GM23338 (cell line): ENCODE results near the gene INPP1. TPM values are rescaled to one million over a fixed set of nuclear protein-coding genes. Genes with fewer than 3 reads are reported as not detected.
"Not testable (repeated sequence)": the region's sequence is repeated elsewhere in the genome, so short reads cannot be mapped to it uniquely, and the experiment has no call there.

ENCODE experiments used
- ATAC-seq: fragments of 200-7000 bp; cut with Tn5 transposase; 3 replicates; pipeline ENCODE4 v1.9.1; 2020
- DNase-seq: peaks from one replicate; pipeline ENCODE4 v3.0.0-alpha.2; 2015; ENCODE audit warnings: low spot score
- H2AFZ ChIP-seq: fragments of 200-600 bp; sonication (generic); 2 replicates; pipeline ENCODE4 v1.8.0; 2016; ENCODE audit warnings: antibody characterized with exemption, mild to moderate bottlenecking, moderate library complexity
- H3F3A ChIP-seq: fragments of 200-600 bp; sonication (generic); replicated peaks from 2 replicates; pipeline ENCODE4 v1.8.0; 2017; ENCODE audit warnings: antibody characterized with exemption, mixed run types, low read depth
- H3K27ac ChIP-seq: fragments of 200-600 bp; sonication (generic); 2 replicates; pipeline ENCODE4 v1.6.1; 2016; ENCODE audit warnings: low read depth
- H3K27me3 ChIP-seq: fragments of 200-600 bp; sonication (generic); 2 replicates; pipeline ENCODE4 v1.8.0; 2016; ENCODE audit warnings: mild to moderate bottlenecking, mixed run types, moderate library complexity; ENCODE audit not compliant: insufficient read depth
- H3K36me3 ChIP-seq: fragments of 200-600 bp; sonication (generic); 2 replicates; pipeline ENCODE4 v1.8.0; 2016; ENCODE audit warnings: mild to moderate bottlenecking; ENCODE audit not compliant: insufficient read depth
- H3K4me1 ChIP-seq: fragments of 200-600 bp; sonication (generic); 2 replicates; pipeline ENCODE4 v1.8.0; 2016; ENCODE audit warnings: mild to moderate bottlenecking, moderate library complexity; ENCODE audit not compliant: insufficient read depth
- H3K4me2 ChIP-seq: fragments of 200-600 bp; sonication (generic); 2 replicates; pipeline ENCODE4 v1.7.1; 2017; ENCODE audit warnings: mixed run types
- H3K4me3 ChIP-seq: fragments of 200-600 bp; sonication (generic); 2 replicates; pipeline ENCODE4 v1.6.1; 2016; ENCODE audit warnings: mixed run types
- H3K79me2 ChIP-seq: fragments of 200-600 bp; sonication (generic); replicated peaks from 2 replicates; pipeline ENCODE4 v1.8.0; 2017; ENCODE audit warnings: mild to moderate bottlenecking; ENCODE audit not compliant: insufficient read depth
- H3K9me2 ChIP-seq: fragments of 200-600 bp; sonication (generic); 2 replicates; pipeline ENCODE4 v1.8.0; 2017; ENCODE audit not compliant: insufficient read depth
- H4K20me1 ChIP-seq: fragments of 200-600 bp; sonication (generic); replicated peaks from 2 replicates; pipeline ENCODE4 v1.8.0; 2017; ENCODE audit warnings: mild to moderate bottlenecking; ENCODE audit not compliant: insufficient read depth
- H3K27ac Mint-ChIP-seq: 2 replicates; pipeline ENCODE4 v1.8.0; 2020; ENCODE audit warnings: inconsistent platforms, mild to moderate bottlenecking, moderate library complexity, mixed read lengths
- H3K27me3 Mint-ChIP-seq: 3 replicates; pipeline ENCODE4 v1.8.0; 2022; ENCODE audit warnings: low read depth, mild to moderate bottlenecking, moderate library complexity, mixed read lengths, inconsistent platforms; ENCODE audit not compliant: insufficient read depth, poor library complexity
- H3K36me3 Mint-ChIP-seq: 3 replicates; pipeline ENCODE4 v1.8.0; 2021; ENCODE audit warnings: low read depth, mild to moderate bottlenecking, inconsistent platforms, moderate library complexity, mixed read lengths
- H3K4me1 Mint-ChIP-seq: 3 replicates; pipeline ENCODE4 v1.8.0; 2020; ENCODE audit warnings: mild to moderate bottlenecking, inconsistent platforms, mixed read lengths
- H3K4me3 Mint-ChIP-seq: 3 replicates; pipeline ENCODE4 v1.8.0; 2021; ENCODE audit warnings: moderate library complexity, mild to moderate bottlenecking, inconsistent platforms, mixed read lengths
- H3K9me3 Mint-ChIP-seq: 3 replicates; pipeline ENCODE4 v1.8.0; 2020; ENCODE audit warnings: moderate library complexity, mild to moderate bottlenecking, inconsistent platforms, mixed read lengths
- EZH2phosphoT487 ChIP-seq: fragments of 200-600 bp; sonication (generic); IDR thresholded peaks from one replicate; pipeline ENCODE4 v1.8.1; 2018; ENCODE audit warnings: antibody characterized with exemption; ENCODE audit not compliant: unreplicated experiment
- ZNF114 ChIP-seq: fragments of 250-450 bp; sonication (Bioruptor Pico); IDR thresholded peaks from 2 replicates; pipeline ENCODE4 v1.5.0; 2020; ENCODE audit warnings: mild to moderate bottlenecking, moderate library complexity
- ZNF331 ChIP-seq: fragments of 250-450 bp; sonication (Bioruptor Pico); IDR thresholded peaks from 2 replicates; pipeline ENCODE4 v1.5.0; 2020; ENCODE audit warnings: low read depth, mild to moderate bottlenecking, moderate library complexity
- polyA plus RNA-seq: library from polyadenylated mRNA; unstranded; fragments of >200 nt; fragmentation: Nextera tagmentation; extraction: Ambion mirVana; gene quantifications from 2 replicates; pipeline ENCODE4 v1.2.1, GENCODE V29; 2016
- total RNA-seq: library from RNA; depleted of rRNA; stranded (reverse); fragments of >200 nt; shearing (Covaris generic); gene quantifications from 2 replicates; pipeline ENCODE4 v1.2.3, GENCODE V29; 2014
- TF ChIP-seq, protein P1 (sequence below): IDR thresholded peaks from 2 replicates; pipeline ENCODE4 v1.6.1; 2016; ENCODE audit warnings: antibody characterized with exemption
- TF ChIP-seq, protein P2 (sequence below): fragments of 250-450 bp; sonication (Bioruptor Pico); IDR thresholded peaks from 2 replicates; pipeline ENCODE4 v1.5.0; 2020; ENCODE audit warnings: mild to moderate bottlenecking, moderate library complexity
- TF ChIP-seq, protein P3 (sequence below), 2 experiments: fragments of 200-600 bp in 1 of 2; sonication (generic) in 1 of 2; conservative IDR thresholded peaks; 2 replicates each; pipeline versions ENCODE4 v1.5.1 to v1.6.1; 2016 to 2017; ENCODE audit warnings: antibody characterized with exemption in 2 of 2, low read depth in 2 of 2, mild to moderate bottlenecking in 2 of 2, moderate library complexity in 1 of 2

The INPP1 gene
- total and polyA plus RNA-seq, 2 experiments from 2014 or later: 2.6 to 6.5 TPM

DNA sequence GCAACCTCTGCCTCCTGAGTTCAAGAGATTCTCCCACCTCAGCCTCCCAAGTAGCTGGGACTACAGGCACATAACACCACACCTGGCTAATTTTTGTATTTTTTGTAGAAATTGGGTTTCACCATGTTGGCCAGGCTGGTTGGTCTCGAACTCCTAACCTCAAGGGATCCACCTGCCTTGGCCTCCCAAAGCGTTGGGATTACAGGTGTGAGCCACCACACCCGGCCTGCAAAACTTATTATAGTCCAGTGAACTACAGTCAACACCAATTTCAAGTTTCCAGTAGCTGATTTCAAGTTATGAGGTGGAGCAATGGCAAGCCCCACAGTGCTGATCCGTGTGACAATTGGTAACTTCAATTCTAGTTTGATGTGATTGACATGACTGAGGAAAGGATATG is 7.8 kb upstream of the INPP1 start:
- H3K9me2 ChIP-seq, ATAC-seq, H3K4me1 Mint-ChIP-seq, H3K36me3 Mint-ChIP-seq, H3K9me3 Mint-ChIP-seq, H3K4me1 ChIP-seq, H3K27ac ChIP-seq, H3K27me3 ChIP-seq, H3K27me3 Mint-ChIP-seq, H3F3A ChIP-seq, H3K4me3 Mint-ChIP-seq, H2AFZ ChIP-seq, H4K20me1 ChIP-seq, H3K79me2 ChIP-seq, DNase-seq, H3K4me3 ChIP-seq, H3K27ac Mint-ChIP-seq, H3K36me3 ChIP-seq, H3K4me2 ChIP-seq: not testable (repeated sequence)

DNA sequence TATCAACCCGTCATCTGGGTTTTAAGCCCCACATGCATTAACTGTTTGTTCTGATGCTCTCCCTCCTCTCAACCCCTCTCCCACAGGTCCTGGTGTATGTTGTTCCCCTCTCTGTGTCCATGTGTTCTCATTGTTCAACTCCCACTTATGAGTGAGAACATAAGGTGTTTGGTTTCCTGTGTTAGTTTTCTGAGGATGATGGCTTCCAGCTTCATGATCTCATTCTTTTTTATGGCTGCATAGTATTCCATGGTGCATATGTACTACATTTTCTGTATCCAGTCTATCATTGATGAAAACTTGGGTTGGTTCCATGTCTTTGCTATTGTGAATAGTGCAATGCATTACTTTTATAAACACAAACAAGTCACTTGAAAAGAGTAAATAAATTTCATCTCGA is 7.0 kb upstream of the INPP1 start:
- ATAC-seq: no peak

More for the DNA sequence above, 7.0 kb upstream of the INPP1 start:
- Histone ChIP-seq H2AFZ (no peak overlapping the region), H4K20me1 (no peaks in the 10 kb centered on the region), H3K4me2 (no peak overlapping the region), H3K9me2 (no peaks in the 10 kb centered on the region), H3K79me2 (no peaks in the 10 kb centered on the region), H3K36me3 (no peaks in the 10 kb centered on the region), H3K4me3 (no peak overlapping the region), H3K27me3 (no peaks in the 10 kb centered on the region), H3K4me1 (no peaks in the 10 kb centered on the region), H3K27ac (no peak overlapping the region), H3F3A (no peaks in the 10 kb centered on the region)
- no peak for DNase-seq
- no peak overlapping the region for H3K4me3 Mint-ChIP-seq
- H3K36me3 Mint-ChIP-seq: no peaks in the 10 kb centered on the region
- no peaks in the 10 kb centered on the region; the same call in 2 of the 3 replicates for H3K9me3 Mint-ChIP-seq
- peaks cover 9% of the 10 kb centered on the region; the same call in 2 of the 3 replicates for H3K4me1 Mint-ChIP-seq
- H3K27ac Mint-ChIP-seq: no peak overlapping the region
- no peak for TF ChIP-seq EZH2phosphoT487
- TF ChIP-seq, protein P1, sequence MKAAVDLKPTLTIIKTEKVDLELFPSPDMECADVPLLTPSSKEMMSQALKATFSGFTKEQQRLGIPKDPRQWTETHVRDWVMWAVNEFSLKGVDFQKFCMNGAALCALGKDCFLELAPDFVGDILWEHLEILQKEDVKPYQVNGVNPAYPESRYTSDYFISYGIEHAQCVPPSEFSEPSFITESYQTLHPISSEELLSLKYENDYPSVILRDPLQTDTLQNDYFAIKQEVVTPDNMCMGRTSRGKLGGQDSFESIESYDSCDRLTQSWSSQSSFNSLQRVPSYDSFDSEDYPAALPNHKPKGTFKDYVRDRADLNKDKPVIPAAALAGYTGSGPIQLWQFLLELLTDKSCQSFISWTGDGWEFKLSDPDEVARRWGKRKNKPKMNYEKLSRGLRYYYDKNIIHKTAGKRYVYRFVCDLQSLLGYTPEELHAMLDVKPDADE: no peak
- TF ChIP-seq, protein P2, sequence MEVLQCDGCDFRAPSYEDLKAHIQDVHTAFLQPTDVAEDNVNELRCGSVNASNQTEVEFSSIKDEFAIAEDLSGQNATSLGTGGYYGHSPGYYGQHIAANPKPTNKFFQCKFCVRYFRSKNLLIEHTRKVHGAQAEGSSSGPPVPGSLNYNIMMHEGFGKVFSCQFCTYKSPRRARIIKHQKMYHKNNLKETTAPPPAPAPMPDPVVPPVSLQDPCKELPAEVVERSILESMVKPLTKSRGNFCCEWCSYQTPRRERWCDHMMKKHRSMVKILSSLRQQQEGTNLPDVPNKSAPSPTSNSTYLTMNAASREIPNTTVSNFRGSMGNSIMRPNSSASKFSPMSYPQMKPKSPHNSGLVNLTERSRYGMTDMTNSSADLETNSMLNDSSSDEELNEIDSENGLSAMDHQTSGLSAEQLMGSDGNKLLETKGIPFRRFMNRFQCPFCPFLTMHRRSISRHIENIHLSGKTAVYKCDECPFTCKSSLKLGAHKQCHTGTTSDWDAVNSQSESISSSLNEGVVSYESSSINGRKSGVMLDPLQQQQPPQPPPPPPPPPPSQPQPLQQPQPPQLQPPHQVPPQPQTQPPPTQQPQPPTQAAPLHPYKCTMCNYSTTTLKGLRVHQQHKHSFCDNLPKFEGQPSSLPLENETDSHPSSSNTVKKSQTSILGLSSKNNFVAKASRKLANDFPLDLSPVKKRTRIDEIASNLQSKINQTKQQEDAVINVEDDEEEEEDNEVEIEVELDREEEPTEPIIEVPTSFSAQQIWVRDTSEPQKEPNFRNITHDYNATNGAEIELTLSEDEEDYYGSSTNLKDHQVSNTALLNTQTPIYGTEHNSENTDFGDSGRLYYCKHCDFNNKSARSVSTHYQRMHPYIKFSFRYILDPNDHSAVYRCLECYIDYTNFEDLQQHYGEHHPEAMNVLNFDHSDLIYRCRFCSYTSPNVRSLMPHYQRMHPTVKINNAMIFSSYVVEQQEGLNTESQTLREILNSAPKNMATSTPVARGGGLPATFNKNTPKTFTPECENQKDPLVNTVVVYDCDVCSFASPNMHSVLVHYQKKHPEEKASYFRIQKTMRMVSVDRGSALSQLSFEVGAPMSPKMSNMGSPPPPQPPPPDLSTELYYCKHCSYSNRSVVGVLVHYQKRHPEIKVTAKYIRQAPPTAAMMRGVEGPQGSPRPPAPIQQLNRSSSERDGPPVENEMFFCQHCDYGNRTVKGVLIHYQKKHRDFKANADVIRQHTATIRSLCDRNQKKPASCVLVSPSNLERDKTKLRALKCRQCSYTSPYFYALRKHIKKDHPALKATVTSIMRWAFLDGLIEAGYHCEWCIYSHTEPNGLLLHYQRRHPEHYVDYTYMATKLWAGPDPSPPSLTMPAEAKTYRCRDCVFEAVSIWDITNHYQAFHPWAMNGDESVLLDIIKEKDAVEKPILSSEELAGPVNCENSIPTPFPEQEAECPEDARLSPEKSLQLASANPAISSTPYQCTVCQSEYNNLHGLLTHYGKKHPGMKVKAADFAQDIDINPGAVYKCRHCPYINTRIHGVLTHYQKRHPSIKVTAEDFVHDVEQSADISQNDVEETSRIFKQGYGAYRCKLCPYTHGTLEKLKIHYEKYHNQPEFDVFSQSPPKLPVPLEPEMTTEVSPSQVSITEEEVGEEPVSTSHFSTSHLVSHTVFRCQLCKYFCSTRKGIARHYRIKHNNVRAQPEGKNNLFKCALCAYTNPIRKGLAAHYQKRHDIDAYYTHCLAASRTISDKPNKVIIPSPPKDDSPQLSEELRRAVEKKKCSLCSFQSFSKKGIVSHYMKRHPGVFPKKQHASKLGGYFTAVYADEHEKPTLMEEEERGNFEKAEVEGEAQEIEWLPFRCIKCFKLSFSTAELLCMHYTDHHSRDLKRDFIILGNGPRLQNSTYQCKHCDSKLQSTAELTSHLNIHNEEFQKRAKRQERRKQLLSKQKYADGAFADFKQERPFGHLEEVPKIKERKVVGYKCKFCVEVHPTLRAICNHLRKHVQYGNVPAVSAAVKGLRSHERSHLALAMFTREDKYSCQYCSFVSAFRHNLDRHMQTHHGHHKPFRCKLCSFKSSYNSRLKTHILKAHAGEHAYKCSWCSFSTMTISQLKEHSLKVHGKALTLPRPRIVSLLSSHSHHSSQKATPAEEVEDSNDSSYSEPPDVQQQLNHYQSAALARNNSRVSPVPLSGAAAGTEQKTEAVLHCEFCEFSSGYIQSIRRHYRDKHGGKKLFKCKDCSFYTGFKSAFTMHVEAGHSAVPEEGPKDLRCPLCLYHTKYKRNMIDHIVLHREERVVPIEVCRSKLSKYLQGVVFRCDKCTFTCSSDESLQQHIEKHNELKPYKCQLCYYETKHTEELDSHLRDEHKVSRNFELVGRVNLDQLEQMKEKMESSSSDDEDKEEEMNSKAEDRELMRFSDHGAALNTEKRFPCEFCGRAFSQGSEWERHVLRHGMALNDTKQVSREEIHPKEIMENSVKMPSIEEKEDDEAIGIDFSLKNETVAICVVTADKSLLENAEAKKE: no peak
- TF ChIP-seq, protein P3, sequence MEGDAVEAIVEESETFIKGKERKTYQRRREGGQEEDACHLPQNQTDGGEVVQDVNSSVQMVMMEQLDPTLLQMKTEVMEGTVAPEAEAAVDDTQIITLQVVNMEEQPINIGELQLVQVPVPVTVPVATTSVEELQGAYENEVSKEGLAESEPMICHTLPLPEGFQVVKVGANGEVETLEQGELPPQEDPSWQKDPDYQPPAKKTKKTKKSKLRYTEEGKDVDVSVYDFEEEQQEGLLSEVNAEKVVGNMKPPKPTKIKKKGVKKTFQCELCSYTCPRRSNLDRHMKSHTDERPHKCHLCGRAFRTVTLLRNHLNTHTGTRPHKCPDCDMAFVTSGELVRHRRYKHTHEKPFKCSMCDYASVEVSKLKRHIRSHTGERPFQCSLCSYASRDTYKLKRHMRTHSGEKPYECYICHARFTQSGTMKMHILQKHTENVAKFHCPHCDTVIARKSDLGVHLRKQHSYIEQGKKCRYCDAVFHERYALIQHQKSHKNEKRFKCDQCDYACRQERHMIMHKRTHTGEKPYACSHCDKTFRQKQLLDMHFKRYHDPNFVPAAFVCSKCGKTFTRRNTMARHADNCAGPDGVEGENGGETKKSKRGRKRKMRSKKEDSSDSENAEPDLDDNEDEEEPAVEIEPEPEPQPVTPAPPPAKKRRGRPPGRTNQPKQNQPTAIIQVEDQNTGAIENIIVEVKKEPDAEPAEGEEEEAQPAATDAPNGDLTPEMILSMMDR (conservative IDR thresholded peaks at IDR 0.05; ENCODE audit: low read depth in 2 of 2): no peak
- no peak for TF ChIP-seq ZNF114 (CRISPR knock-in tag)
- no peak for TF ChIP-seq ZNF331 (CRISPR knock-in tag)
- peaks cover 3% of the 10 kb centered on the region for H3K27me3 Mint-ChIP-seq
